Neural progenitor cell (in vitro differentiated cells): ENCODE results near the gene RANBP1. TPM values are rescaled to one million over a fixed set of nuclear protein-coding genes. Genes with fewer than 3 reads are reported as not detected.

Source experiments
- DNase-seq: peaks from one replicate; pipeline ENCODE4 v3.0.0-alpha.2; 2016; ENCODE audit warnings: low spot score
- H2AFZ ChIP-seq: fragments of 200-600 bp; sonication (generic); replicated peaks from 2 replicates; pipeline ENCODE4 v1.6.1; 2016; ENCODE audit warnings: antibody characterized with exemption
- H3F3A ChIP-seq: fragments of 200-600 bp; sonication (generic); 2 replicates; pipeline ENCODE4 v1.6.1; 2016; ENCODE audit warnings: antibody characterized with exemption, low read depth
- H3K27ac ChIP-seq: fragments of 200-600 bp; sonication (generic); 2 replicates; pipeline ENCODE4 v1.5.1; 2016; ENCODE audit warnings: mild to moderate bottlenecking
- H3K27me3 ChIP-seq: fragments of 200-600 bp; sonication (generic); 2 replicates; pipeline ENCODE4 v1.6.1; 2016; ENCODE audit warnings: mild to moderate bottlenecking, moderate library complexity
- H3K36me3 ChIP-seq: fragments of 200-600 bp; sonication (generic); 2 replicates; pipeline ENCODE4 v1.5.1; 2016
- H3K4me1 ChIP-seq: fragments of 200-600 bp; sonication (generic); 2 replicates; pipeline ENCODE4 v1.6.1; 2016; ENCODE audit warnings: mixed run types
- H3K4me2 ChIP-seq: fragments of 200-600 bp; sonication (generic); 2 replicates; pipeline ENCODE4 v1.6.1; 2016
- H3K4me3 ChIP-seq: fragments of 200-600 bp; sonication (generic); 2 replicates; pipeline ENCODE4 v1.5.1; 2016
- H3K79me2 ChIP-seq: fragments of 200-600 bp; sonication (generic); 2 replicates; pipeline ENCODE4 v1.6.1; 2016; ENCODE audit warnings: low read depth
- H3K9ac ChIP-seq: fragments of 200-600 bp; sonication (generic); 2 replicates; pipeline ENCODE4 v1.6.1; 2016
- H3K9me3 ChIP-seq: fragments of 200-600 bp; sonication (generic); 2 replicates; pipeline ENCODE4 v1.5.1; 2016; ENCODE audit warnings: low read depth
- H4K20me1 ChIP-seq: fragments of 200-600 bp; sonication (generic); 2 replicates; pipeline ENCODE4 v1.6.1; 2016; ENCODE audit warnings: low read depth
- H3K27ac Mint-ChIP-seq: 3 replicates; pipeline ENCODE4 v1.8.0; 2021; ENCODE audit warnings: mixed read lengths
- H3K27me3 Mint-ChIP-seq: 2 replicates; pipeline ENCODE4 v1.8.0; 2022; ENCODE audit warnings: low read depth, mild to moderate bottlenecking, inconsistent platforms, moderate library complexity, mixed read lengths; ENCODE audit not compliant: insufficient read depth
- H3K36me3 Mint-ChIP-seq: 3 replicates; pipeline ENCODE4 v1.8.0; 2021; ENCODE audit warnings: mixed read lengths
- H3K4me1 Mint-ChIP-seq: 3 replicates; pipeline ENCODE4 v1.8.0; 2021; ENCODE audit warnings: mixed read lengths
- H3K4me3 Mint-ChIP-seq: 3 replicates; pipeline ENCODE4 v1.8.0; 2021; ENCODE audit warnings: mild to moderate bottlenecking, moderate library complexity, mixed read lengths
- H3K9me3 Mint-ChIP-seq: 3 replicates; pipeline ENCODE4 v1.8.0; 2020; ENCODE audit warnings: mixed read lengths
- CTCF ChIP-seq: fragments of 200-600 bp; sonication (generic); IDR thresholded peaks from 2 replicates; pipeline ENCODE4 v1.5.1; 2017; ENCODE audit warnings: antibody characterized with exemption, mild to moderate bottlenecking
- EZH2 ChIP-seq: fragments of 200-600 bp; sonication (generic); IDR thresholded peaks from 2 replicates; pipeline ENCODE4 v1.6.1; 2017; ENCODE audit warnings: antibody characterized with exemption, mild to moderate bottlenecking, moderate library complexity
- EZH2phosphoT487 ChIP-seq: fragments of 200-600 bp; sonication (generic); IDR thresholded peaks from 2 replicates; pipeline ENCODE4 v1.6.1; 2017; ENCODE audit warnings: antibody characterized with exemption
- total RNA-seq: library from RNA; depleted of rRNA; stranded (reverse); fragments of >200 nt; gene quantifications from 2 replicates; pipeline ENCODE4 v1.2.3, GENCODE V29; 2015; ENCODE audit warnings: low replicate concordance

The RANBP1 gene
- total RNA-seq, 1 donor from 2014 or later = 918 TPM

DNA sequence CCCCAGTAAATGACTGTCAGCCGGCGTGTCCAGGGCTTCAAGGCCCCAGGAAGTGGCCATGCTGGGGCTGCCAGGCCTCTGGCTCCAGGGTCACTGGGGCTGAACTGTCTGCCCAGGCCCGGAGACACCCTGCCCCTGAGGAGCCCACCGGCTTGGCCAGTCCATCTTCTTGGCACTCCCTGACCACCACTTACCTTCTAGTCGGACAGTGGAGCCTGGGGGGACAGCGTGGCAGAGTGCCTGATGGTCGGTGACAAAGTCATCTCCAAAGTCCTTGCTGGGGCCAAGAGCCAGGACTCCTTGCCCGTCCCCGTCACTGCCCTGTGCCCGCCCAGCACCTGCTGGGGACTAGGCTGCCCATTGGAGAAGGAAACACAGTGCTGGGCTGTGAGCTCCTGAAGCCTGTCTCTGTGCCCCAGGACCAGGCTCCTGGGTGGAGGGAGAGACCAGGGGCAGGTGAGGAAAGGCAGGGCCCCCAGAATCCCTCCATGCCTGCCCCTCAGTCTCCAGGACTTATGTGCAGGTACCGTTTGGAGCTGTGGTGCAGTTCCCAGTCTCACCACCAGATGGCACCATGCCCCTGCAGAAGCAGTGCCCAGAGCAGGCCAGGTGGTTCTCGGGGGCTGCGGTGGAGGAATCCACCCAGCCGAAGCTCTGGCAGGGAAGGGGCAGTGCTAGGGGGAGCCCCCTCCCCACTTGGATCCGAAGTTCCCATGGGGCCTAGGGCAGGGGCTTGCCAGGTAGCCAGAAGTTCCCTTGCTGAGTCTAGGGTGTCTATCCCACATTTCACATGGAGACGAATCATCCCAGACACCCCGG is 40.9 kb downstream of the RANBP1 start:
- Mint-ChIP-seq H3K27ac (peak overlapping the region; percentile 69), H3K4me3 (peak overlapping the region; percentile 58), H3K4me1 (peaks cover 35% of the 10 kb centered on the region), H3K9me3 (no peaks in the 10 kb centered on the region), H3K36me3 (no peaks in the 10 kb centered on the region), H3K27me3 (peaks cover 2% of the 10 kb centered on the region)
- no peaks in the 10 kb centered on the region for H3K36me3 ChIP-seq
- peak; percentile 88 for DNase-seq
- TF ChIP-seq CTCF = peak; percentile 99
- no peak for TF ChIP-seq EZH2
- H3K27me3 ChIP-seq = no peaks in the 10 kb centered on the region
- no peaks in the 10 kb centered on the region for H4K20me1 ChIP-seq
- no peak overlapping the region for H3K4me3 ChIP-seq
- no peaks in the 10 kb centered on the region for H3K79me2 ChIP-seq
- peaks cover 9% of the 10 kb centered on the region for H3K4me1 ChIP-seq
- no peak overlapping the region for H3K4me2 ChIP-seq
- no peaks in the 10 kb centered on the region for H3K9me3 ChIP-seq
- H3F3A ChIP-seq = no peaks in the 10 kb centered on the region
- H3K9ac ChIP-seq = no peak overlapping the region
- H3K27ac ChIP-seq = no peak overlapping the region
- H2AFZ ChIP-seq = no peak overlapping the region

- no peaks in the 10 kb centered on the region for H3K36me3 ChIP-seq
- TF ChIP-seq EZH2phosphoT487 = no peak
- TF ChIP-seq CTCF = no peak
- TF ChIP-seq EZH2 = no peak
- no peaks in the 10 kb centered on the region for H3F3A ChIP-seq
- no peaks in the 10 kb centered on the region for H4K20me1 ChIP-seq
- peaks cover 35% of the 10 kb centered on the region for H3K4me1 Mint-ChIP-seq
- H3K27ac ChIP-seq = no peak overlapping the region
- H3K4me2 ChIP-seq = no peak overlapping the region
- H3K9me3 ChIP-seq = no peaks in the 10 kb centered on the region
- no peak for DNase-seq
- H3K9me3 Mint-ChIP-seq = no peaks in the 10 kb centered on the region
- peaks cover 9% of the 10 kb centered on the region for H3K4me1 ChIP-seq
- peaks cover 2% of the 10 kb centered on the region for H3K27me3 Mint-ChIP-seq
- no peak overlapping the region for H3K4me3 Mint-ChIP-seq
- no peak overlapping the region for H3K9ac ChIP-seq
- H3K27me3 ChIP-seq = no peaks in the 10 kb centered on the region
- no peak overlapping the region for H3K4me3 ChIP-seq
- no peaks in the 10 kb centered on the region for H3K79me2 ChIP-seq
- no peak overlapping the region for H3K27ac Mint-ChIP-seq
- no peaks in the 10 kb centered on the region for H3K36me3 Mint-ChIP-seq
- H2AFZ ChIP-seq = no peak overlapping the region
Observed at GRCh38 chr22:20157430-20158183, 41.7 kb downstream of the RANBP1 start.

- Histone ChIP-seq H3K4me2 (no peak overlapping the region), H3F3A (no peaks in the 10 kb centered on the region), H3K4me3 (no peak overlapping the region), H3K9me3 (no peaks in the 10 kb centered on the region), H3K9ac (no peak overlapping the region), H2AFZ (no peak overlapping the region), H3K27me3 (no peaks in the 10 kb centered on the region), H3K79me2 (no peaks in the 10 kb centered on the region), H3K4me1 (peaks cover 8% of the 10 kb centered on the region), H3K27ac (no peak overlapping the region), H4K20me1 (no peaks in the 10 kb centered on the region), H3K36me3 (no peaks in the 10 kb centered on the region)
- no peak overlapping the region for H3K27ac Mint-ChIP-seq
- no peaks in the 10 kb centered on the region for H3K9me3 Mint-ChIP-seq
- H3K27me3 Mint-ChIP-seq = peaks cover 2% of the 10 kb centered on the region
- TF ChIP-seq EZH2phosphoT487 (no peak), EZH2 (no peak), CTCF (no peak)
- H3K36me3 Mint-ChIP-seq = no peaks in the 10 kb centered on the region
- H3K4me1 Mint-ChIP-seq = peaks cover 28% of the 10 kb centered on the region
- H3K4me3 Mint-ChIP-seq = no peak overlapping the region
- no peak for DNase-seq
Observed at GRCh38 chr22:20158391-20159036, 42.6 kb downstream of the RANBP1 start.
